GM19099 (cell line): ENCODE results near the gene PDXK.
A peak's percentile ranks its signal among the peaks of the same experiment; 100 is the strongest.

Experiments
- POLR2A ChIP-seq: IDR thresholded peaks from 3 replicates; pipeline ENCODE4 v1.6.1; 2011; ENCODE audit warnings: low read depth; ENCODE audit not compliant: insufficient read length; ENCODE audit errors: extremely low read depth

The PDXK gene

GRCh38 chr21:43786807-43787440 is 68.0 kb downstream of the PDXK start:
- TF ChIP-seq POLR2A: no peak

- TF ChIP-seq POLR2A: peak; percentile 89
Measured at GRCh38 chr21:43789276-43790009, 70.5 kb downstream of the PDXK start, which contains the start of gene RRP1. Gene RRP1 (plus strand): TSS chr21:43789577. CDS start chr21:43789630, 53 bp downstream.

- TF ChIP-seq POLR2A: no peak
Measured at GRCh38 chr21:43790010-43790524, 71.1 kb downstream of the PDXK start.

- TF ChIP-seq POLR2A: no peak
Measured at GRCh38 chr21:43792406-43792805, 73.5 kb downstream of the PDXK start.

- TF ChIP-seq POLR2A: no peak
Measured at GRCh38 chr21:43793243-43793642, 74.3 kb downstream of the PDXK start.

GRCh38 chr21:43794311-43794710 is 75.4 kb downstream of the PDXK start:
- TF ChIP-seq POLR2A: no peak

- TF ChIP-seq POLR2A: no peak
Measured at GRCh38 chr21:43794857-43795256, 75.9 kb downstream of the PDXK start.

GRCh38 chr21:43797415-43797814 is 78.5 kb downstream of the PDXK start:
- TF ChIP-seq POLR2A: no peak

- TF ChIP-seq POLR2A: no peak
Measured at GRCh38 chr21:43797925-43798715, 79.2 kb downstream of the PDXK start.

GRCh38 chr21:43799301-43799840 is 80.4 kb downstream of the PDXK start:
- TF ChIP-seq POLR2A: no peak

- TF ChIP-seq POLR2A: no peak
Measured at GRCh38 chr21:43800124-43800523, 81.2 kb downstream of the PDXK start.

GRCh38 chr21:43800566-43800965 is 81.6 kb downstream of the PDXK start:
- no peak for TF ChIP-seq POLR2A

GRCh38 chr21:43801006-43801783 is 82.3 kb downstream of the PDXK start:
- TF ChIP-seq POLR2A: no peak

GRCh38 chr21:43802713-43803313 is 83.9 kb downstream of the PDXK start:
- TF ChIP-seq POLR2A: no peak
